ENCODE measurements around the gene LRRC3C.

LRRC3C gene

GRCh38 chr17:39955726-39956225 is 28.2 kb downstream of the LRRC3C start:
- no peak for TF ChIP-seq EGR1 (IDR thresholded peaks at IDR 0.05)
- no peak for TF ChIP-seq NFIC (IDR thresholded peaks at IDR 0.05)
- no peak for TF ChIP-seq TCF12 (IDR thresholded peaks at IDR 0.05; ENCODE audit: low read depth)
- TF ChIP-seq TAF1 (IDR thresholded peaks at IDR 0.05; ENCODE audit: low read depth): no peak
- no peak for TF ChIP-seq RAD21 (IDR thresholded peaks at IDR 0.05; ENCODE audit: low read depth)
- TF ChIP-seq MAX (IDR thresholded peaks at IDR 0.05): no peak
- TF ChIP-seq, protein P1, sequence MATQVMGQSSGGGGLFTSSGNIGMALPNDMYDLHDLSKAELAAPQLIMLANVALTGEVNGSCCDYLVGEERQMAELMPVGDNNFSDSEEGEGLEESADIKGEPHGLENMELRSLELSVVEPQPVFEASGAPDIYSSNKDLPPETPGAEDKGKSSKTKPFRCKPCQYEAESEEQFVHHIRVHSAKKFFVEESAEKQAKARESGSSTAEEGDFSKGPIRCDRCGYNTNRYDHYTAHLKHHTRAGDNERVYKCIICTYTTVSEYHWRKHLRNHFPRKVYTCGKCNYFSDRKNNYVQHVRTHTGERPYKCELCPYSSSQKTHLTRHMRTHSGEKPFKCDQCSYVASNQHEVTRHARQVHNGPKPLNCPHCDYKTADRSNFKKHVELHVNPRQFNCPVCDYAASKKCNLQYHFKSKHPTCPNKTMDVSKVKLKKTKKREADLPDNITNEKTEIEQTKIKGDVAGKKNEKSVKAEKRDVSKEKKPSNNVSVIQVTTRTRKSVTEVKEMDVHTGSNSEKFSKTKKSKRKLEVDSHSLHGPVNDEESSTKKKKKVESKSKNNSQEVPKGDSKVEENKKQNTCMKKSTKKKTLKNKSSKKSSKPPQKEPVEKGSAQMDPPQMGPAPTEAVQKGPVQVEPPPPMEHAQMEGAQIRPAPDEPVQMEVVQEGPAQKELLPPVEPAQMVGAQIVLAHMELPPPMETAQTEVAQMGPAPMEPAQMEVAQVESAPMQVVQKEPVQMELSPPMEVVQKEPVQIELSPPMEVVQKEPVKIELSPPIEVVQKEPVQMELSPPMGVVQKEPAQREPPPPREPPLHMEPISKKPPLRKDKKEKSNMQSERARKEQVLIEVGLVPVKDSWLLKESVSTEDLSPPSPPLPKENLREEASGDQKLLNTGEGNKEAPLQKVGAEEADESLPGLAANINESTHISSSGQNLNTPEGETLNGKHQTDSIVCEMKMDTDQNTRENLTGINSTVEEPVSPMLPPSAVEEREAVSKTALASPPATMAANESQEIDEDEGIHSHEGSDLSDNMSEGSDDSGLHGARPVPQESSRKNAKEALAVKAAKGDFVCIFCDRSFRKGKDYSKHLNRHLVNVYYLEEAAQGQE (IDR thresholded peaks at IDR 0.05; ENCODE audit: low read depth): no peak
- no peak for TF ChIP-seq YY1 (IDR thresholded peaks at IDR 0.05; ENCODE audit: low read depth)
- TF ChIP-seq TEAD4 (IDR thresholded peaks at IDR 0.05): no peak

DNA sequence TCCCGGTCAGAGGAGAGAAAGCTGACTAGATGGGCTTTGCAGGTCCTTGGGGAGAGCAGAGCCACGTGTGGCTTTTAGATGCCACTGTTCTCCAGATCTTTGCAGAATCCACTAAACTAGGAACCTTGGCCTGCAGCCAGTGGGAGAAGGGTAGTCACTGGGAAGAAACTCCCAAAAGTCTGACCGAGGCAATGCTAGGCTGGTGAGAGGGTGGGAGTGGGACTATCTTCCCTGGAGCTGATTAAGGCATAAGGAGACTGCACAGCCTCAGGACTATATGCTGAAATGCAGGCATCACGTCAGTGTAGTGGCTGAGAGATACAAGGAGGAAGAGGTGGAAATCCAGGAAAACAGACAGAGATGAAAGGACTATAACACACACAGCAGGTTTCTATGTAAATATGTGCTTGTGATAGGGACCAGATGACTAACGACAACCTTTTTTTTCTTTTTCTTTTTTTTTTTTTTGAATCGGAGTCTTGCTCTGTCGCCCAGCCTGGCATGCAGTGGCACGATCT is 33.1 kb downstream of the LRRC3C start:
- TF ChIP-seq ZBTB7A (IDR thresholded peaks at IDR 0.05; ENCODE audit: low read depth): no peak
- no peak for TF ChIP-seq MAX (IDR thresholded peaks at IDR 0.05)
- no peak for TF ChIP-seq USF1 (IDR thresholded peaks at IDR 0.05)
- TF ChIP-seq, protein P1 (IDR thresholded peaks at IDR 0.05; ENCODE audit: low read depth): no peak

DNA sequence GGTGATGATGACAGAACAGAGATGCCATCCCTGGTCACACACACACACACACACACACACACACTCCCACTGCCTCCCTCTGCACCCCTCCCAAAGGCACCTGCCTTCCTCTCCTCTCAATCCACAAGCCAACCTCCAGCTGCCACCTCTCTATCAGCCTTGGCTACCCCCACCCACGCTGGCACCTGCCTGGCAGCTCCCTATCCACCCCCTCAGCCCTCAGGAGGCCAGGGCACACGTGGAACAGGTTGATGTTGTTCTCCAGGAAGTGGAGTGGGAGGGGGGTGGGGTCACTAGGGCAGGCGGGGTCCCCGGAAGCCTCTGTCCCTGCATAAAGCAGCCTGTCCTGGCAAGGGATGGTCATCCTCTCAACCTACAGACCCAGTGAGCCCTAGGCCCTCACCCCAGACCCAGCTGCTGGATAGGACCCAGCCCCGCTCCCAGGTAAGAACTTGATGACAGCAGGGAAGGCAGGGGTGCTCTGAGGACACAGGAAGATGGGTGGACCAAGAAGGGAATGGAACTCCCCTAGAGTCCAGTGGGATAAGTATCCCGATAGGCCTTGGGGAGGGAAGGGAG is 35.2 kb downstream of the LRRC3C start, which contains the start of gene GSDMA:
Gene GSDMA, plus strand, starts transcription at position 363 of the 579 bp plus-strand sequence. CDS start 2,684 bp downstream, outside the sequence.
- no peak for TF ChIP-seq CEBPB (IDR thresholded peaks at IDR 0.05)
- no peak for TF ChIP-seq CREB1 (IDR thresholded peaks at IDR 0.05; ENCODE audit: low read depth)
- no peak for TF ChIP-seq TEAD4 (IDR thresholded peaks at IDR 0.05)
- TF ChIP-seq FOXM1 (IDR thresholded peaks at IDR 0.05; ENCODE audit: borderline replicate concordance, low read depth): no peak
- no peak for TF ChIP-seq TCF12 (IDR thresholded peaks at IDR 0.05; ENCODE audit: low read depth)
- TF ChIP-seq RAD21 (IDR thresholded peaks at IDR 0.05; ENCODE audit: low read depth): no peak
- no peak for TF ChIP-seq MAX (IDR thresholded peaks at IDR 0.05)
- no peak for TF ChIP-seq NFIC (IDR thresholded peaks at IDR 0.05)
- no peak for TF ChIP-seq TAF1 (IDR thresholded peaks at IDR 0.05; ENCODE audit: low read depth)
- no peak for TF ChIP-seq EGR1 (IDR thresholded peaks at IDR 0.05)

GRCh38 chr17:39963829-39964228 is 36.3 kb downstream of the LRRC3C start:
- no peak for TF ChIP-seq EP300 (IDR thresholded peaks at IDR 0.05; ENCODE audit: borderline replicate concordance)
- TF ChIP-seq CREB1 (IDR thresholded peaks at IDR 0.05; ENCODE audit: low read depth): no peak
- TF ChIP-seq ZBTB7A (IDR thresholded peaks at IDR 0.05; ENCODE audit: low read depth): no peak
- no peak for TF ChIP-seq TEAD4 (IDR thresholded peaks at IDR 0.05)
- no peak for TF ChIP-seq MAX (IDR thresholded peaks at IDR 0.05)
- TF ChIP-seq, protein P1 (IDR thresholded peaks at IDR 0.05; ENCODE audit: low read depth): no peak
- no peak for TF ChIP-seq FOXM1 (IDR thresholded peaks at IDR 0.05; ENCODE audit: borderline replicate concordance, low read depth)
- TF ChIP-seq YY1 (IDR thresholded peaks at IDR 0.05; ENCODE audit: low read depth): no peak
- TF ChIP-seq TCF12 (IDR thresholded peaks at IDR 0.05; ENCODE audit: low read depth): no peak
